Lower lobe of right lung (tissue), 2 donors: ENCODE data around the gene MAB21L4. TPM values are rescaled to one million over a fixed set of nuclear protein-coding genes. Genes with fewer than 3 reads are reported as not detected.

Experiments used
- ATAC-seq, 2 donors: fragments of 200-7000 bp; cut with Tn5 transposase; one replicate each; pipeline ENCODE4 v1.9.1; 2020 to 2022; ENCODE audit warnings: mild to moderate bottlenecking in 2 of 2, moderate library complexity in 2 of 2
- DNase-seq: peaks from one replicate; pipeline ENCODE4 v3.0.0-alpha.2; 2020
- H3K27ac ChIP-seq: fragments of 200-600 bp; one replicate; pipeline ENCODE4 v1.8.0; 2022
- H3K27me3 ChIP-seq: fragments of 200-600 bp; one replicate; pipeline ENCODE4 v1.8.0; 2022; ENCODE audit warnings: low read depth
- H3K36me3 ChIP-seq: fragments of 200-600 bp; one replicate; pipeline ENCODE4 v1.8.0; 2022; ENCODE audit warnings: mild to moderate bottlenecking
- H3K4me1 ChIP-seq: fragments of 200-600 bp; one replicate; pipeline ENCODE4 v1.8.0; 2022
- H3K4me3 ChIP-seq: fragments of 200-600 bp; one replicate; pipeline ENCODE4 v1.8.0; 2022; ENCODE audit warnings: mild to moderate bottlenecking
- H3K9me3 ChIP-seq: fragments of 200-600 bp; one replicate; pipeline ENCODE4 v1.8.0; 2022
- CTCF ChIP-seq: fragments of 200-600 bp; IDR thresholded peaks from one replicate; pipeline ENCODE4 v1.8.0; 2022; ENCODE audit warnings: antibody characterized with exemption, mild to moderate bottlenecking
- intact Hi-C: fragments of 100-400 bp; cut with DNase I; formaldehyde crosslinking; loops from one replicate; pipeline ENCODE4 v1.11.0; 2022
- total RNA-seq: library from RNA; stranded (reverse); fragmentation: NEBNext Ultra II Directional; extraction: Animal tissue kit (Norgen Biotek cat#: 25700); gene quantifications from one replicate; pipeline ENCODE4 v1.2.1, GENCODE V29; 2021
- donor health status: DM: no; HTN: yes; CAD: no; lungs with severe emphysema.

The MAB21L4 gene
- total RNA-seq, 1 donor from 2014 or later: 17.0 TPM

- intact Hi-C loops: no loop called here
- ATAC-seq (no peak), DNase-seq (no peak)
- no peak overlapping the region for H3K4me3 ChIP-seq
- no peak for TF ChIP-seq CTCF
- H3K4me1 ChIP-seq: no peaks in the 10 kb centered on the region
- no peaks in the 10 kb centered on the region for H3K27me3 ChIP-seq
- no peaks in the 10 kb centered on the region for H3K36me3 ChIP-seq
- H3K27ac ChIP-seq: no peak overlapping the region
- H3K9me3 ChIP-seq: no peaks in the 10 kb centered on the region
These were observed 11.2 kb downstream of the MAB21L4 start for GRCh38 chr2:240884745-240885144.

- Histone ChIP-seq H3K36me3 (no peaks in the 10 kb centered on the region), H3K27ac (no peak overlapping the region), H3K4me1 (no peaks in the 10 kb centered on the region), H3K4me3 (no peak overlapping the region), H3K9me3 (no peaks in the 10 kb centered on the region), H3K27me3 (no peaks in the 10 kb centered on the region)
- DNase-seq: peak; percentile 2
- TF ChIP-seq CTCF: no peak
- intact Hi-C loops: no loop called here
- ATAC-seq: no peak
These were observed 11.7 kb downstream of the MAB21L4 start for GRCh38 chr2:240884221-240884620.

GRCh38 chr2:240881913-240882312, 14.0 kb downstream of the MAB21L4 start:
- no peaks in the 10 kb centered on the region for H3K9me3 ChIP-seq
- no peaks in the 10 kb centered on the region for H3K4me1 ChIP-seq
- intact Hi-C loops: no loop called here
- H3K27me3 ChIP-seq: no peaks in the 10 kb centered on the region
- H3K27ac ChIP-seq: no peak overlapping the region
- no peak overlapping the region for H3K4me3 ChIP-seq
- TF ChIP-seq CTCF: no peak
- DNase-seq: peak; percentile 9
- no peak for ATAC-seq
- no peaks in the 10 kb centered on the region for H3K36me3 ChIP-seq

GRCh38 chr2:240879105-240879504, 16.9 kb downstream of the MAB21L4 start:
- Histone ChIP-seq H3K9me3 (no peaks in the 10 kb centered on the region), H3K36me3 (no peaks in the 10 kb centered on the region), H3K4me1 (no peaks in the 10 kb centered on the region), H3K27me3 (no peaks in the 10 kb centered on the region), H3K27ac (no peak overlapping the region), H3K4me3 (no peak overlapping the region)
- peak; percentile 21 for DNase-seq
- peak in 1 of 2 donors; percentile 11 for ATAC-seq
- no peak for TF ChIP-seq CTCF
- intact Hi-C loops: no loop called here

GRCh38 chr2:240878341-240878936, 17.5 kb downstream of the MAB21L4 start:
- H3K9me3 ChIP-seq: no peaks in the 10 kb centered on the region
- DNase-seq: peak; percentile 41
- TF ChIP-seq CTCF: no peak
- no peaks in the 10 kb centered on the region for H3K36me3 ChIP-seq
- no peak overlapping the region for H3K27ac ChIP-seq
- no peak overlapping the region for H3K4me3 ChIP-seq
- H3K4me1 ChIP-seq: no peaks in the 10 kb centered on the region
- H3K27me3 ChIP-seq: no peaks in the 10 kb centered on the region
- intact Hi-C loops: no loop called here
- ATAC-seq: peak in 1 of 2 donors; percentile 2
